ENCODE data around the gene DNHD1.

Gene DNHD1

DNA sequence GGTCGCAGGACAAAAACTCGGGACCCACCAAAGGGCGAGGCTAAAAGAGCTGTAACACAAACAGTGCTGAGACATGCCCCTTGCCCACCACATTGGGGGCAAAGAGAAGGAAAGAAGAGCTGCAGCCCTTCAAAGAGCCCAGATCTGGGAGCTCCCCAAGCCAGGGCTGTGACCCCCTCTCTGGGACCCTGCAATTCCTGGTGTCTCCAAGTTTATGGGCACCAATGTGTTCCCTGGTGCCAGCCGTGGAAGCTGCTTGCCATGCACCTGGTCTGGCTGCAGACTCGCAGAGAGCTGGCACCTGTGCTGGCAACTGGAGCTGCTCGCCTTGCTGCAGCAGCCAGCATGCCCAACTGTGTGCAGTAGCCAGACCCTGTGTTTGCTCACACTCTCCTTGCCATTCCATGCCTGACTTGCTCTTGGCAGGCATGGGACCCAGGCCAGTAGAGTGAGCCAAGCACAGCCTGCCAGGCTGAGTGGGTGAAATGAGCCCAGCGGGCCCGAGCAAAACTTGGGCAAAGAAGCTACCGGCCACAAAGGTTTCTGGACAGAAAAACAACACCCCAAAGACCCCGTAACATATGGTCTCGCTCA is 90.4 kb downstream of the DNHD1 start:
- Histone ChIP-seq H3K4me2 (ENCODE audit: low read length) (no peak overlapping the region), H3K4me3 (ENCODE audit: low read length) (no peak overlapping the region), H3K9me2 (replicated peaks; ENCODE audit: control insufficient read depth, low read length) (no peaks in the 10 kb centered on the region), H3K27ac (ENCODE audit: low read depth, low read length) (no peak overlapping the region), H3K9me3 (ENCODE audit: control insufficient read depth, insufficient read depth, low read length) (peaks cover 14% of the 10 kb centered on the region), H3K79me2 (ENCODE audit: control insufficient read depth, low read length) (peaks cover 22% of the 10 kb centered on the region), H3K36me3 (ENCODE audit: control insufficient read depth, low read length) (peaks cover 21% of the 10 kb centered on the region), H3K4me1 (ENCODE audit: control insufficient read depth, low read length) (no peaks in the 10 kb centered on the region), H4K20me1 (ENCODE audit: control insufficient read depth, insufficient read depth, low read depth, low read length) (no peaks in the 10 kb centered on the region), H3K27me3 (ENCODE audit: control insufficient read depth, low read length) (no peaks in the 10 kb centered on the region), H3F3A (ENCODE audit: control insufficient read depth, insufficient read depth) (peaks cover 10% of the 10 kb centered on the region; the same call in 1 of the 2 replicates)
- TF ChIP-seq EZH2phosphoT487 (IDR thresholded peaks at IDR 0.05; ENCODE audit: borderline replicate concordance, low read length): no peak
- TF ChIP-seq, protein P1, sequence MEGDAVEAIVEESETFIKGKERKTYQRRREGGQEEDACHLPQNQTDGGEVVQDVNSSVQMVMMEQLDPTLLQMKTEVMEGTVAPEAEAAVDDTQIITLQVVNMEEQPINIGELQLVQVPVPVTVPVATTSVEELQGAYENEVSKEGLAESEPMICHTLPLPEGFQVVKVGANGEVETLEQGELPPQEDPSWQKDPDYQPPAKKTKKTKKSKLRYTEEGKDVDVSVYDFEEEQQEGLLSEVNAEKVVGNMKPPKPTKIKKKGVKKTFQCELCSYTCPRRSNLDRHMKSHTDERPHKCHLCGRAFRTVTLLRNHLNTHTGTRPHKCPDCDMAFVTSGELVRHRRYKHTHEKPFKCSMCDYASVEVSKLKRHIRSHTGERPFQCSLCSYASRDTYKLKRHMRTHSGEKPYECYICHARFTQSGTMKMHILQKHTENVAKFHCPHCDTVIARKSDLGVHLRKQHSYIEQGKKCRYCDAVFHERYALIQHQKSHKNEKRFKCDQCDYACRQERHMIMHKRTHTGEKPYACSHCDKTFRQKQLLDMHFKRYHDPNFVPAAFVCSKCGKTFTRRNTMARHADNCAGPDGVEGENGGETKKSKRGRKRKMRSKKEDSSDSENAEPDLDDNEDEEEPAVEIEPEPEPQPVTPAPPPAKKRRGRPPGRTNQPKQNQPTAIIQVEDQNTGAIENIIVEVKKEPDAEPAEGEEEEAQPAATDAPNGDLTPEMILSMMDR (IDR thresholded peaks at IDR 0.05; ENCODE audit: low read depth, low read length, poor library complexity, severe bottlenecking): no peak

DNA sequence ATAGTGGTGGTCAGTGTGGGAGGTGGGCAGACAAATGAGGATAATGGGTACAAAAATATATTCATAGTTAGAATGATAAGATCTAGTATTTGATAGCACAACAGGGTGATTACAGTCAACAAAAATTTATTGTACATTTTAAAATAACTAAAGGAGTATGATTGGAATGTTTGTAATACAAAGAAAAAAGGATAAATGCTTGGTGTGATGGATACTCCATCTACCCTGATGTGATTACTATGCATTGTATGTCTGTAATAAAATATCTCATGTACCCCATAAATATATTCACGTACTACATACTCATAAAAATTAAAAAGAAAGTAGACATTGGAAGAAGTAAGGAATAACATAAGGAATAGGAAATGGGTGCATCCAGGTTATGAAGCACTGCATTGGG is 90.9 kb downstream of the DNHD1 start:
- H3K4me3 ChIP-seq (ENCODE audit: low read length): no peak overlapping the region
- peaks cover 26% of the 10 kb centered on the region for H3K36me3 ChIP-seq (ENCODE audit: control insufficient read depth, low read length)
- TF ChIP-seq, protein P1 (IDR thresholded peaks at IDR 0.05; ENCODE audit: low read depth, low read length, poor library complexity, severe bottlenecking): no peak
- no peak for TF ChIP-seq EZH2phosphoT487 (IDR thresholded peaks at IDR 0.05; ENCODE audit: borderline replicate concordance, low read length)
- H3K79me2 ChIP-seq (ENCODE audit: control insufficient read depth, low read length): peaks cover 17% of the 10 kb centered on the region
- no peak overlapping the region for H3K27ac ChIP-seq (ENCODE audit: low read depth, low read length)
- H3F3A ChIP-seq (ENCODE audit: control insufficient read depth, insufficient read depth): peaks cover 10% of the 10 kb centered on the region; the same call in 1 of the 2 replicates
- no peaks in the 10 kb centered on the region for H3K4me1 ChIP-seq (ENCODE audit: control insufficient read depth, low read length)
- no peaks in the 10 kb centered on the region for H4K20me1 ChIP-seq (ENCODE audit: control insufficient read depth, insufficient read depth, low read depth, low read length)
- H3K4me2 ChIP-seq (ENCODE audit: low read length): no peak overlapping the region
- H3K27me3 ChIP-seq (ENCODE audit: control insufficient read depth, low read length): no peaks in the 10 kb centered on the region
- H3K9me3 ChIP-seq (ENCODE audit: control insufficient read depth, insufficient read depth, low read length): peaks cover 14% of the 10 kb centered on the region
- H3K9me2 ChIP-seq (replicated peaks; ENCODE audit: control insufficient read depth, low read length): no peaks in the 10 kb centered on the region

DNA sequence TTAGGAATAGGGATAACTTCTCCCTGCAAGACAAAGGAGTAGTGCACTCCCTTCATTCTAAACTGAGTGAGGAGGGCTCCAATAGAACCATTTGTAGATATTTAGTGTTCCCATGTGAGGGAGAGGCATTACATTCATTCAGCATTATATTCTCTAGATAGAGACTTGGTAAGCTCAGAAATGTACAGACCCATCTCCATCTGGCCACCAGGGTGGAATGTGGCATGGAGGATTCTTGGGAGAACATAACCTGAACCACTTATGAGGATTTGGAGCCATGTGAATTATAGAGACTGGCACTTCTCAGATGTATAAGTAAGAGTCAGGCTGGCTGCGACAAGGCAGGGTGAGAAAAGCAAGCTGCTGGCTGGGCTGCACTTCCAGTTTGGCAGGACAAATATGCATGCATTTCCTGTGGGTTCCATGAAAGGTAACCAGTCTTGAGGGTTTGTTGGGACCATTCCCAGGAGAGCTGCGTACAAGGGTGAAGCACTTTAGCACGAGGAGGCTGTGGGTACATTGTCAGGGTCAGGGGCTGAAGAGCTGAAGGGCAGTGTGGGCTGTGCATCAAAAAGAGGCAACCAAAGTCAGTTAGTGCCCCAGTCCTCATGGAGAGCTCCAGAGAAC is 97.2 kb downstream of the DNHD1 start:
- peaks cover 10% of the 10 kb centered on the region; the same call in 1 of the 2 replicates for H3F3A ChIP-seq (ENCODE audit: control insufficient read depth, insufficient read depth)
- H3K27me3 ChIP-seq (ENCODE audit: control insufficient read depth, low read length): no peaks in the 10 kb centered on the region
- H3K4me2 ChIP-seq (ENCODE audit: low read length): no peak overlapping the region
- H3K79me2 ChIP-seq (ENCODE audit: control insufficient read depth, low read length): peaks cover 23% of the 10 kb centered on the region
- H3K9me2 ChIP-seq (replicated peaks; ENCODE audit: control insufficient read depth, low read length): no peaks in the 10 kb centered on the region
- H3K36me3 ChIP-seq (ENCODE audit: control insufficient read depth, low read length): peaks cover 73% of the 10 kb centered on the region
- no peaks in the 10 kb centered on the region for H3K9me3 ChIP-seq (ENCODE audit: control insufficient read depth, insufficient read depth, low read length)
- TF ChIP-seq, protein P1 (IDR thresholded peaks at IDR 0.05; ENCODE audit: low read depth, low read length, poor library complexity, severe bottlenecking): no peak
- no peak for TF ChIP-seq EZH2phosphoT487 (IDR thresholded peaks at IDR 0.05; ENCODE audit: borderline replicate concordance, low read length)
- H3K4me1 ChIP-seq (ENCODE audit: control insufficient read depth, low read length): no peaks in the 10 kb centered on the region
- peaks cover 4% of the 10 kb centered on the region; the same call in 1 of the 2 replicates for H4K20me1 ChIP-seq (ENCODE audit: control insufficient read depth, insufficient read depth, low read depth, low read length)
- H3K27ac ChIP-seq (ENCODE audit: low read depth, low read length): no peak overlapping the region
- H3K4me3 ChIP-seq (ENCODE audit: low read length): no peak overlapping the region

Measured in DOHH2 (cell line).